Esophagus (tissue), 2 donors: ENCODE results near the gene OPTN. TPM values are rescaled to one million over a fixed set of nuclear protein-coding genes. Genes with fewer than 3 reads are reported as not detected.

ENCODE experiments used
- H3K27ac ChIP-seq, 2 donors: one replicate each; pipeline ENCODE4 v1.5.1; 2013; ENCODE audit warnings: low read depth in 2 of 2, mild to moderate bottlenecking in 2 of 2, inconsistent platforms in 1 of 2, low read length in 1 of 2, moderate library complexity in 1 of 2
- H3K27me3 ChIP-seq, 2 donors: one replicate each; pipeline ENCODE4 v1.6.1; 2013; ENCODE audit warnings: low read length in 2 of 2, control low read depth in 1 of 2, mild to moderate bottlenecking in 1 of 2; ENCODE audit not compliant: insufficient read depth in 2 of 2, control insufficient read depth in 1 of 2
- H3K36me3 ChIP-seq, 2 donors: one replicate each; pipeline ENCODE4 v1.6.1; 2013; ENCODE audit warnings: low read length in 1 of 2; ENCODE audit not compliant: control insufficient read depth in 2 of 2, insufficient read depth in 2 of 2
- H3K4me1 ChIP-seq, 2 donors: one replicate each; pipeline ENCODE4 v1.6.1; 2013; ENCODE audit warnings: low read length in 1 of 2; ENCODE audit not compliant: control insufficient read depth in 2 of 2, insufficient read depth in 2 of 2
- H3K4me3 ChIP-seq, 2 donors: one replicate each; pipeline ENCODE4 v1.5.1; 2013; ENCODE audit warnings: low read length in 2 of 2, mild to moderate bottlenecking in 2 of 2, low read depth in 1 of 2, moderate library complexity in 1 of 2
- H3K9me3 ChIP-seq, 2 donors: one replicate each; pipeline ENCODE4 v1.6.1; 2013; ENCODE audit warnings: mild to moderate bottlenecking in 2 of 2, low read depth in 1 of 2, low read length in 1 of 2, moderate library complexity in 1 of 2; ENCODE audit not compliant: control insufficient read depth in 2 of 2, insufficient read depth in 1 of 2
- WGBS, 2 donors: extraction: QIAGEN DNeasy Blood & Tissue Kit; methylation state at CpG; one replicate each; pipeline ENCODE4 v1.1.7; 2013; 5-methylcytosine and 5-hydroxymethylcytosine counted together
- polyA plus RNA-seq, 2 donors: library from polyadenylated mRNA; stranded (reverse); fragments of 200-250 nt; gene quantifications; one replicate each; pipeline ENCODE4 v1.2.3, GENCODE V29; 2013
- donor health status: healthy with polysubstance abuse.
- donor health status: Bipolar disorder and iron deficiency.

Gene OPTN
- polyA plus RNA-seq, 2 donors = 29.1 to 34.2 TPM

DNA sequence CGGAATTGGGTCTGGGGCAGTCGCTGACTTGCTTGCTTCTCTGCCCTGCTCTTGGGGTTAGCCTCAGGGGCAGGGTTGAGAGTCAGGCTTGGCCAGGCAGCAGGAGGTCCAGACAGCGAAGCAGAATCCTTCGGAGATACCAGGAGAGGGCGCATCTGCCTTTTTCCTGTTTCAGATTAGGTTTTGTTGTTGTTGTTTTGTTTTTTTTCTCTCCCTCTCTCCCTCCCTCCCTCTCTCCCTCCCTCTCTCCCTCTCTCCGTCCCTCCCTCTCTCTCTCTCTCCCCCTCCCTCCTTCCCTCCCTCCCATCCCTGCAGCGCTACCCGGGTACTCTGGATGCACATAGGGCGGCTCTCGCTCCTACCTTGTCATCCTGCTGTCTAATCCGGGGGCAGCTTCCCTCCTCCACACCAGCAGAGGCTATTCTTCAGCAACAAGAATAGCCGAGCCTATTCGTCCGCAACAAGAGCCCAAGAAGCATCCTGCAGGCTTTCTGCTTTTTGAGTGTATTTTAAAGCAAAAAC, 758 bp upstream of the OPTN start:
- no peaks in the 10 kb centered on the region for H3K36me3 ChIP-seq
- no peaks in the 10 kb centered on the region for H3K27me3 ChIP-seq
- H3K4me3 ChIP-seq = peak overlapping the region; percentile 88 to 89
- no peaks in the 10 kb centered on the region for H3K9me3 ChIP-seq
- 2 to 3% methylated on average over 13 of the region's 14 CpGs for WGBS, 2 donors
- peaks cover 0 to 4% of the 10 kb centered on the region in 2 donors for H3K4me1 ChIP-seq
- peak overlapping the region; percentile 91 to 97 for H3K27ac ChIP-seq

GRCh38 chr10:13100349-13101294, 659 bp downstream of the OPTN start:
- 2 to 3% methylated on average over 28 to 35 of the region's 35 CpGs for WGBS, 2 donors
- Histone ChIP-seq H3K36me3 (no peaks in the 10 kb centered on the region), H3K27ac (peak overlapping the region; percentile 91 to 97), H3K4me1 (peaks cover 0 to 4% of the 10 kb centered on the region in 2 donors), H3K9me3 (no peaks in the 10 kb centered on the region), H3K4me3 (peak overlapping the region; percentile 88 to 89), H3K27me3 (no peaks in the 10 kb centered on the region)

DNA sequence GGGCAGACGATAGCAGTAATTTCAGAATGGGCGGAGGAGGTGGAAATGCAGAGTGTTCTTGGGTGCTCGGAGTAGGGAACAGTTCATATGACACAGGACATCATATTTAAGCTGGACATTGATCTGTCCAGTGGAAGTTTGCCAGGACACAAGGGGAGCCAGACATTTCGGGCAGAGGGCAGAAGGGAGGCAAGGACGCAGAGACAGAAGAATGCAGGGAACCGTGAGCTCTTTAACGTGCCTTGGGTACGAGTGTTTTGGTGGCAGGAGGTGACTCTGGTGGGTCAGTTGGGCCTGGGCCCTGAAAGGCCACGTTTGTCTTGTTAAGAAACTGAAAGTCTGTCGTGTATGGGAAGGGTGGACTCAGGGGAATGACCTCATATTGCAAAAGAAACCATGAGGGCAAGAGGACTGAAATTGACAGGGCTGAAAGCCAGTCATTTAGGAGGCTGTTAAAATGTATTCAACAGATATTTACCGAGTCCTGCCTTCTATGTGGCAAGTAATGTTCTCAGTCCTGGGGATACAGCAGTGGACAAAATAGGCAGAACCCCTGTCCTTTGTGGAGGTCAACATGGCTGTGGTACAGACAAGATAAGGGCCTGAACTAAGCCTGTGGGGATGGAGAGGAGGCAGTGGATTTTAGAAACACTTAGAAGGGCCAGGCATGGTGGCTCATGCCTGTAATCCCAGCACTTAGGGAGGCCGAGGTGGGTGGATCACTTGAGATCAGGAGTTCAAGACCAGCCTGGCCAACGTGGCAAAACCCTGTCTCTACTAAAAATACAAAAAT, 2.2 kb downstream of the OPTN start:
- Histone ChIP-seq H3K27ac (peak overlapping the region; percentile 4 to 56), H3K4me1 (peaks cover 0 to 4% of the 10 kb centered on the region in 2 donors), H3K27me3 (no peaks in the 10 kb centered on the region), H3K9me3 (no peaks in the 10 kb centered on the region), H3K36me3 (no peaks in the 10 kb centered on the region), H3K4me3 (peak overlapping the region; percentile 20 to 33)
- WGBS, 2 donors = 71 to 72% methylated on average over 13 of the region's 13 CpGs

GRCh38 chr10:13103554-13103953, 3.6 kb downstream of the OPTN start:
- Histone ChIP-seq H3K9me3 (no peaks in the 10 kb centered on the region), H3K36me3 (no peaks in the 10 kb centered on the region), H3K27me3 (no peaks in the 10 kb centered on the region), H3K4me1 (peaks cover 0 to 7% of the 10 kb centered on the region in 2 donors), H3K27ac (no peak overlapping the region), H3K4me3 (no peak overlapping the region)
- WGBS, 2 donors = 84 to 93% methylated on average over 2 of the region's 2 CpGs

- Histone ChIP-seq H3K9me3 (no peaks in the 10 kb centered on the region), H3K27me3 (no peaks in the 10 kb centered on the region), H3K36me3 (peaks cover 0 to 4% of the 10 kb centered on the region in 2 donors), H3K4me1 (peaks cover 0 to 7% of the 10 kb centered on the region in 2 donors), H3K27ac (no peak overlapping the region), H3K4me3 (no peak overlapping the region)
- 94 to 96% methylated on average over 14 of the region's 14 CpGs for WGBS, 2 donors
These were observed 4.7 kb downstream of the OPTN start for GRCh38 chr10:13104697-13105096.

- no peak overlapping the region for H3K27ac ChIP-seq
- H3K36me3 ChIP-seq = peaks cover 0 to 7% of the 10 kb centered on the region in 2 donors
- no peaks in the 10 kb centered on the region for H3K27me3 ChIP-seq
- H3K4me3 ChIP-seq = no peak overlapping the region
- peaks cover 0 to 7% of the 10 kb centered on the region in 2 donors for H3K4me1 ChIP-seq
- H3K9me3 ChIP-seq = no peaks in the 10 kb centered on the region
- WGBS, 2 donors = 57 to 70% methylated on average over 4 of the region's 4 CpGs
These were observed 5.2 kb downstream of the OPTN start for GRCh38 chr10:13105184-13105583.

DNA sequence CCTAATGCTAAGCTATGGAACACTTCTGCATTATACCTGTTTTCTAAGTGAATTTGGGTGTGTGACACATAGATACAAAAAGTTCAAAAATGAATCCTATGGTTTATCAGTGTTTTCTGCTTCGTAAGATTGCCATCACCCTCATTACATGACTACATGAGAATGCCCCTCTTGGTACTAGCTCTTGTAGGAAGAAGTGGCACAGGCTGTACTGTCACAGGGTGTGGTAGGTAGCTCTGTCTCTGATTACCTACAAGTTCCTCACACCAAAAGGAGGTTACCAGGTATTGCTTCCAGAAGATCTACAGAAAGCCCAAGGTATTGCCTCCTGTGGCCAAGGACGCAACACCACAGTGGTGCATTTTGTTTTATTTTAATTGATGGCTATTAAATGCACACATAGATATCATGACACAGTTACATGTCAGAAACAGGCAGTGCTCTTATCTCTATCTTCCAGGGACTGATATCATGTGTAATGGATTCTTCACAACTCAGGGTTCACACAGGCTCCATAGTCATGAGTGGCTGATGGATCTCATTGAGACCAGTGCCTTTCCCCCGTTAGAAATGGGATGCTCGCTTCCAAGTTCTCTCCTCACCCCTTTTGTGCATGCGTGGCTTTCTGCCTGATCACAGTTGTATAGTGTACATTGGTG, 6.6 kb downstream of the OPTN start:
- WGBS, 2 donors = 96 to 97% methylated on average over 5 of the region's 5 CpGs

DNA sequence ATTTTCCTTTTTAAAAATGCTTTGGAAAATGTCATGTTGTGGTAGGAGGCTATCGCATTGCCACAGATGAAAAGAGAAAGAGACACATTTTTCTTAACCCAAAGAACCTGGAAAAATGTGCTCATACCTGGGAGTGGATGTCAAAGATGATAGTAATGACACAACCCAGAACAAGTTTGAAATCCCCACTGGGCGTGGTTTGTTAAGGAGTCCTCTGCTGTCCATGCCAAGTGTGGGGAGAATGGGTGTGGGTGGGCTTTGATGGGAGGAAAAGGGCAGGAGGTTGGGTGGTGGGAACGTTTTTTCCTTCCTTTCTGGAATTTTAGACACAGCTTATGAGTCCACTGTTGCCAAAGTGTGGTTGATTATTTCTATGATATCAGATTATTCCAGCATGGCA, 10.9 kb downstream of the OPTN start:
- H3K9me3 ChIP-seq = no peaks in the 10 kb centered on the region
- WGBS, 2 donors = 76 to 84% methylated on average over 3 of the region's 3 CpGs
- H3K36me3 ChIP-seq = peaks cover 3 to 16% of the 10 kb centered on the region in 2 donors
- peaks cover 0 to 3% of the 10 kb centered on the region in 2 donors for H3K4me1 ChIP-seq
- no peak overlapping the region for H3K4me3 ChIP-seq
- H3K27ac ChIP-seq = no peak overlapping the region
- H3K27me3 ChIP-seq = no peaks in the 10 kb centered on the region

More for the DNA sequence above, 6.6 kb downstream of the OPTN start:
- H3K27me3 ChIP-seq = no peaks in the 10 kb centered on the region
- peak overlapping the region in 1 of 2 donors; percentile 9 for H3K27ac ChIP-seq
- no peaks in the 10 kb centered on the region for H3K9me3 ChIP-seq
- peaks cover 0 to 9% of the 10 kb centered on the region in 2 donors for H3K36me3 ChIP-seq
- H3K4me3 ChIP-seq = no peak overlapping the region
- H3K4me1 ChIP-seq = peaks cover 0 to 7% of the 10 kb centered on the region in 2 donors

GRCh38 chr10:13113544-13113943, 13.6 kb downstream of the OPTN start:
- H3K36me3 ChIP-seq = peaks cover 6 to 19% of the 10 kb centered on the region in 2 donors
- no peaks in the 10 kb centered on the region for H3K4me1 ChIP-seq
- 83 to 92% methylated on average over 6 of the region's 6 CpGs for WGBS, 2 donors
- H3K4me3 ChIP-seq = no peak overlapping the region
- no peaks in the 10 kb centered on the region for H3K9me3 ChIP-seq
- H3K27me3 ChIP-seq = no peaks in the 10 kb centered on the region
- H3K27ac ChIP-seq = no peak overlapping the region
